ENCODE measurements around the gene RERE.
"Not testable (repeated sequence)": the region's sequence is repeated elsewhere in the genome, so short reads cannot be mapped to it uniquely, and the experiment has no call there.

RERE gene

DNA sequence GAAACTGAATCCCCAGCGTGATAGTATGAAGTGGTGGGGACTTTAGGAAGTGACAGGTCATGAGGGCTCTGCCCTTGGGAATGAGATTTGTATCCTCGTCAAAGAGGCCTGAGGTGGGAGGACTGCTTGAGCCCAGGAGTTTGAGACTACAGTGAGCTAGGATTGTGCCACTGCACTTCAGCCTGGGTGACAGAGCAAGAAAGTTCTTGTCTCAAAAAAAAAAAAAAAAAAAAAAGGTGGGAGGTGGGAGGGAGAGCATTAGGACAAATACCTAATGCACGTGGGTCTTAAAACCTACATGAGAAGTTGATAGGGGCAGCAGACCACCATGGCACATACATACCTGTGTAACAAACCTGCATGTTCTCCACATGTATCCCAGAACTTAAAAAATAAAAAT, 24.0 kb upstream of the RERE start:
- no peak for DNase-seq

DNA sequence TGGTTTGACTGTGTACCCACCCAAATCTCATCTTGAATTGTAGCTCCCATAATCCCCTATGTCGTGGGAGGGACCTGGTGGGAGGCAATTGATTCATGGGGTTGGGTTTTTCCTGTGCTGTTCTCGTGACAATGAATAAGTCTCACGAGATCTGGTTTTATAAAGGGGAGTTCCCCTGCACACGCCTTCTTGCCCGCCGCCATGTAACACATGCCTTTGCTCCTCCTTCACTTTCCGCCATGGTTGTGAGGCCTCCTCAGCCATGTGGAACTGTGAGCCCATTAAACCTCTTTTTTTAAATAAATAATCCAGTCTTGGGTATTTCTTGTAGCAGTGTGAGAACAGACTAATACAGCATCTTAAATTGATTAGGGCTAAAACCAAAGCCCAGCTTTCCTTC, 22.6 kb upstream of the RERE start:
- DNase-seq, result no peak

GRCh38 chr1:8835941-8836643, 18.7 kb upstream of the RERE start:
- no peak for DNase-seq

- no peak for DNase-seq
These were observed 13.9 kb upstream of the RERE start for GRCh38 chr1:8831340-8831739.

DNA sequence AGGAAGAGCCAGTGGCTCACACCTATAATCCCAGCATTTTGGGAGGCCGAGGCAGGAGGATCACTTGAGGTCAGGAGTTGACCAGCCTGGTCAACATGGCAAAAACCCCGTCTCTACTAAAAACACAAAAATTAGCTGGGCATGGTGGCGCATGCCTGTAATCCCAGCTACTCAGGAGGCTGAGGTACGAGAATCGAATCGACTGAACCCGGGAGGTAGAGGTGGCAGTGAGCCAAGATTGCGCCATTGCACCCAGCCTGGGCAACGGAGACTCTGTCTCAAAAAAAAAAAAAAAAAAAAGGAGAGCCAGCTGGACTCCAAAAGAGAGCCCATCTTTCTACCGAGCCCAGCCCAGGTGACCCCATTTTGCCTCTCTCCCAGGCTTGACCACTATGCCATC, 13.3 kb upstream of the RERE start:
- DNase-seq, result not testable (repeated sequence)

GRCh38 chr1:8825985-8826481, 8.6 kb upstream of the RERE start:
- DNase-seq, result peak in 1 of 2 donors; percentile 3

- no peak for DNase-seq
These were observed 5.8 kb upstream of the RERE start for GRCh38 chr1:8823295-8823664.

DNA sequence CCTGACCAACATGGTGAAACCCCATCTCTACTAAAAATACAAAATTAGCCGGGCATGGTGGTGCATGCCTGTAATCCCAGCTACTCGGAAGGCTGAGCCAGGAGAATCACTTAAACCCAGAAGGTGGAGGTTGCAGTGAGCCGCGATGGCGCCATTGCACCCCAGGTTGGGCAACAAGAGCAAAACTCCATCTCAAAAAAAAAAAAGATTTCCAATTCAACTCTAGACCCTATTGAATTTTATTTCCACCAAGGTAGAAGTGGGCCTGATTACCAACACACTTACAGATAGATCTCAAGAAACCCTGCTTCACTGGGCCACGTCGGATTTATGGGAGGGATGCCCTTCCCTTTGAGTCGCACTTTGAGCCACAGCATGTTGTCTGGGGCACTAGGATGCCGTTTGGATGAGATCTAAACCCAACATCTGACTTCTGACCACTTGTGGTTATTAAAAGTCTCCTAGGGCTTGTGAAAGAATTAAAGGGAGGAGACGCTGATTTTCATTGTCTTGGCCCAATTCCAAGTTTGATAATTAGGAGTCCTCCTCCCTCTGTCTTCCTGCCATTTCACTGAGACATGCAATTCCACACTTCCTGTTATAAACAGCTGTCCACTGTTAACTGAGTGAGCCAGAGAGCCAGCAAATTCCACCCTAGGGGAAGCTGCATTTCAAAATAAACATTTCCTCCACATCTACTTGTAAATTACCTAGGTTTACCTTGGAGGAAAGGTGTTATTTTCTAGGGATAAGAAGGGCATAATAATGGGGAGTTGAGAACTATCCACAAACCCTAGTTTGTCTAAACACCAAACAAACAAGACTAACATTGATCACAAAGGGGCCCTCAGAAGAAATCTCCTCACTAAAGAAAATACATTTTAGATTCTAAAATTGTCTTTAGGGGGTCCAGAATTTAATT, 5.2 kb upstream of the RERE start:
- no peak for DNase-seq

DNA sequence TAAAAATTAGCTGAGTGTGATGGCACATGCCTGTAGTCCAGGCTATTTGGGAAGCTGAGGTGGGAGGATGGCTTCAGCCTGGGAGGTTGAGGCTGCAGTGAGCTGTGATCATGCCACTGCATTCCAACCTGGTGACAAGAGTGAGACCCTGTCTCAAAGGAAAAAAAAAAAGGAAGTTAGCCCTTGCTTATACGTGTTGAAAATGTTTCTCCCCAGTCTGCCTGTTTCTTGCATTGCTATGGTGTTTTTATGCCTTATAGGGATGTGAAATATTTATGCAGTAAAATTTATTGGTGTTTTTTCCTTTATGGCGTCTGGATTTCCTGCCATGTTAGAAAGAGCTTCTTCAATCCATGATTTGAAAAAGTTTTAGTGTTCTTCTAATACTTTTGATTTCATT, 3.6 kb upstream of the RERE start:
- no peak for DNase-seq

DNA sequence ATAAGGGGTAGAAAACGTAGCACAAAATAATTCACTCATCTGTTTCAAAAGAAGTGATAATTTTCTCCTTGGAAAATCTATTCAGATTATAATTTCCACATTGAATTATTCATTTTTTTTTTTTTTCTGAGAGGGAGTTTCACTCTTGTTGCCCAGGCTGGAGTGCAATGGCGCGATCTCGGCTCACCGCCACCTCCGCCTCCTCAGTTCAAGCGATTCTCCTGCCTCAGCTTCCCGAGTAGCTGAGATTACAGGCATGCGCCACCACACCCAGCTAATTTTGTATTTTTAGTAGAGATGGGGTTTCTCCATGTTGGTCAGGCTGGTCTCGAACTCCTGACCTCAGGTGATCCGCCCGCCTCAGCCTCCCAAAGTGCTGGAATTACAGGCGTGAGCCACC, 1.3 kb upstream of the RERE start:
- not testable (repeated sequence) for DNase-seq

DNA sequence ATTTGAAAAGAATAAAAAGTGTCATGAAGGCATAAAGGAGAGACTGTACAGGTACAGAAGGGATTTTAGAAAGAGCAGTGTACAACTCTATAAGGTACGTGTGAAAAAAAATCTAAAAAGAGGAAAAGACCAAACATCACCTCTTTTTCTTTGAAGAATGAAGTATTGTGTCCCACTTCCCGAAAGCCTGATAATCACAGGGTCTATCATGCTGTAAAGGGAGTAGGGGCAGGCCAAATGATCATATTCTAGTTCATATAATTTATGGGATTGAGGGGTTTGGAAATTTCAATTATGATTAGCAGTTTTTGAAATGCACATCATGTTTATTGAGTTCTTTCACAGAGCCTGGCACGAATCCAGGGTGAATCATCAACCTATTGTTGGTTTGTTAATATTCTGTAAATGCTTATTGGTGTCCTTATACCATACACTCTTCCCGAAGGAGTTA, 910 bp upstream of the RERE start:
- no peak for DNase-seq

DNA sequence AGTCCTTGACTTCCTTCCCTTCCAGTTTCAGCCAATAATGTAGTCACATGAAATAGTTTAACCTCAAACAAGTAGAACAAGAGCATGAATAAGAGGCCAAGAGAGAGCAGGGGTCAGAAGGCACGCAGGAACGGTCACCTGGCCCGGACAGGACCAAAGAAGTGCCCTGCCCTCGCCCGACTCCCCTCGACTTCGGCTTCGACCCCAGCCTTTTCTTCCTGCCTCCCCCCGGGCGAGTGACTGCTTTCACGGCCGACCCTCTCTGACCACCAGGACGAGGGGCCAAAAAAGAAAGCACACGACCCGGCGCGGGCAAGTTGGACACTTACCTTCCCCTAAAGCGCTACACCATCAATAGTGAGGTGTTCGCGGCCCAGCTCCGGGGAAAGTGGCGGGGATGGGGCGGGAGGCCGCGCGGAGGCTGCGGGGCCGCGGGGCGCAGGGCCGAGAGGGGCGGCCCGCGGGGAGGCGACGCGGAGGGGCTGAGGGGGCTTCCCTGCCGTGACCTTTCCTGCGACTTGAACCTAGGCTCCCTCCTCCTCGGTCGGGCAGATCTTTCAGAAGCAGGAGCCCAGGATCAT, 519 bp downstream of the RERE start:
- DNase-seq, result peak; percentile 7 to 23

DNA sequence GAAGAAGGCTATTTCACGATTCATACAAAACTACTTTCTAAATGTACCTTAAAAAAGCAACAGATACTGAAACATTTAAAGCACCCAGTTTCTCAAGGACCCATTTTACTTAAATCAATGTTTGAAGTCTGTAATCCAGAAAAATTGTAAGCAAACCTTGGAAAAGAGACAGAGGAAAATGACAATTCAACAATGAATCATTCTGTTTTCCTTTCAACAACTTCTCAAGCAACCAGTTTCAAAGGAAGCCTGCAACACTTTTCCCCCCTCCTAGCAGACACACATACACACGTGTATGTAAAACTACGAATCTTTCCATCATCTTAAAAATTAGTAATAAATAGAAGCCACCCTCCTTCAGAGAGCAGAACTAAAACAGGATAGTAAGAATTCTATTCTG, 1.2 kb downstream of the RERE start:
- no peak for DNase-seq

- peak in 1 of 2 donors; percentile 8 for DNase-seq
These were observed 1.8 kb downstream of the RERE start for GRCh38 chr1:8815582-8816151.

DNA sequence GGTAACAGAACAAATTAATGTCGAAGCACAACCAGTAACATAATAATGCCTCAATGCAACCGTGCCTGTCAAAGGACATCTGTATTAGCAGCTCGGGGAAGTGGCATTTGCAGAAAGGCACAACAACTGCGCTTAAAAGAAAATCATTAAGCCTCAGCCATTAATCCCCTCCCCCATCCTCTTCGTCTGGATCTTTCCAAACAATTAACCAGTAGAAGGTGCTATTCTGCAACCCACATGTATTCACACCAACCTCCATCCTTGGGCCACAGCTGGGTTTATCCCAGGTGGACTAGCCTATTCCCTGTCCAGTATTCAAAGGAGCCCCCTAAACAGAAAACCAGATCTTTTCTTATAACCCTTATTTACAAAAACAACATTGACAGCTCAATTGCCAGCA, 2.6 kb downstream of the RERE start:
- DNase-seq, result no peak

DNA sequence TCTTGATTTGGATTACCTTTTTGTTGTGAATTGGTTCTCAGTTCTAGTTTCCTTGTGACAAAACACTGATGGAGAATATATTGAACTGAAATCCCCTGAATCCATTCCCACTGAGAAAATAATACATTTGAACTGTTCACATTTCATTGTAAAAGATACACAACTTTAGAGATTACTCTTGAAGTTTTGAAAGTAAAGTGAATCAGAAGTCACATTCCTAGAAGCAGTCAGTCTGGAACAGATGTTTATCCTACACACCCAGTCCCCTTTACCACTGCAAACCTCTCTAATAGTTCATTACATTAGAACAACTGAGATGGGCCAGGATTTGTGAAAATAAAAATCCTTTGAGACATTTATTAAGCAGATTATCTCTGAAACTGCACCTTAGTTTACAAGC, 3.4 kb downstream of the RERE start:
- no peak for DNase-seq

- no peak for DNase-seq
These were observed 4.2 kb downstream of the RERE start for GRCh38 chr1:8813016-8813763.

GRCh38 chr1:8812081-8812480, 5.4 kb downstream of the RERE start:
- no peak for DNase-seq

DNA sequence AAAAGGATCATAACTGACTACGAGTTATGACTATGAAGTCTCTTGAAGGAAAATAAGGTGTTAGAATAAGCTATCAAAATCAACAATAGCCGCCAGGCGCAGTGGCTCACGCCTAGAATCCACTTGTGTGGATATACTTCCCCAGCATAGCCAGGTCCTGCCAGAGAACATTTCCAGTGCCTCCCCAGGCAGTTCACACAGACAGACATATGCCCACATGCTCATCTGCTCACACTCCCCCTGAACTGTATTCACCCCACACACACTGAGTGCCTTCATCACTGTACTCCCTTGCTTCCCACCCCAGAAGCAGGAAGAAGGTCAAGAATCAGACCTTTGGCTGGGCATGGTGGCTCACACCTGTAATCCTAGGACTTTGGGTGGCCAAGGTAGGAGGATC, 6.5 kb downstream of the RERE start:
- no peak for DNase-seq

- DNase-seq, result no peak
These were observed 8.1 kb downstream of the RERE start for GRCh38 chr1:8809342-8809736.

GRCh38 chr1:8807004-8807403, 10.4 kb downstream of the RERE start:
- DNase-seq, result no peak

GRCh38 chr1:8800416-8800815, 17.0 kb downstream of the RERE start:
- no peak for DNase-seq

GRCh38 chr1:8797216-8797615, 20.2 kb downstream of the RERE start:
- DNase-seq, result no peak
